NCI-H748 treated with DMSO at 0.1 percent for 48 hours (cell line): ENCODE results near the gene MAPK8IP1.

Experiments
- DNase-seq: peaks from one replicate; lab custom pipeline; 2025; lab: John Stamatoyannopoulos, UW

Gene MAPK8IP1

GRCh38 chr11:45860348-45860747, 25.1 kb upstream of the MAPK8IP1 start:
- DNase-seq = no peak

GRCh38 chr11:45860764-45861510, 24.5 kb upstream of the MAPK8IP1 start:
- DNase-seq = no peak

DNA sequence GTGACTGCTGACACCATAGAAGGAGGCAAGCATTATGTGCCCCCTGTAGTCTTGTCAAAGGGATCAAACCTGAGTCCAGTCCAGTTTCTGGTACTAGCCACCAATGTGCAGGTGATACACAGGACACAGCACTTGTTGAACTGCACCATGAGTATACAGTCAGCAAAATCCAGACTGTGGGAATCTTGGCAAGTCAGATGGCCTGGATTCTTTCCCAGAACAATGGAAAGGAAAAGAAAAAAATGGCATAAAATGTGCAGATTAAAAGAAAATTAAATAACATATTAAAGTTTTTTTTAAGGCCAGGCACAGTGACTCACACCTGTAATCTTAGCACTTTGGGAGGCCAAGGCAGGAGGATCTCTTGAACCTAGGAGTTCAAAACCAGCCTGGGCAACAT, 21.4 kb upstream of the MAPK8IP1 start:
- DNase-seq = no peak

- no peak for DNase-seq
These were observed 15.9 kb upstream of the MAPK8IP1 start for GRCh38 chr11:45869551-45869950.

DNA sequence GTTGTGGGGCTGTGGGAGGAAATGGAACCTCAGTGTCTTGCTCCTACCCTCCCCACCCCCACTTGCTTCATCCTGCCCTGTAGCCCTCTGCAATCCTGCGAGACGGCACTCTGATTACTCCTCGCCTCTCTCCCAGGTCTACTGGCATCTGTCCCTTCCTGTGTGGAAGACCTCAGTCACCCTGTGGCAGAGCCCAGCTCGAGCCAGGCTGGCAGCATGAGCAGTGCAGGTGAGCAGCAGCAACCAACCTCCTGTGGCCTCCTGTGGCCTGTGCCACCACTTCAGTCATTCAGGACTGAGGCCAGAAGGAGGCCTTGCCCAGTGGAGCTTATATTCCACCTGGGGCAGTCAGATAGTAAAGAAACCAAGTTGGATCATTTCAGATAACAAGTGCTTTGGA, 14.7 kb upstream of the MAPK8IP1 start:
- DNase-seq = no peak

DNA sequence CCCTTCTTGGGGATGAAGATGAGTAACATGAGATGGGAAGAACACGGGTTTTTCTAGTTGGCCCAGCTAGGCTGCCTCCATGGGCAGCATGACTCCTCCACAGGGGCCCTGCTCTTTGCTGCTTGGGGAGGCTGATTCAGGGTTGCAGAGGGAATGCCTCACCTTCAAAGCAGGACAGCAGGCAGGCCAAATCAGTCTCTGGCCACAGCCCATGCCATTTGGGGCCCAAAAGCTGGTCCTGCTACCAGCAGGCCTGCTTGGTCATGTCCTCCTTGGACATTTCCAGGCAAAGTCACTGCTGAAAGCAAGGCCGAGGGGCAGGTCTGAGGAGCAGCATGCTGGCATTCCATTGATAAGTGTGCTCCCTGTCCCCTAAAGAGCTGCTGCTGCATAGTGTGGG, 13.8 kb upstream of the MAPK8IP1 start:
- no peak for DNase-seq

DNA sequence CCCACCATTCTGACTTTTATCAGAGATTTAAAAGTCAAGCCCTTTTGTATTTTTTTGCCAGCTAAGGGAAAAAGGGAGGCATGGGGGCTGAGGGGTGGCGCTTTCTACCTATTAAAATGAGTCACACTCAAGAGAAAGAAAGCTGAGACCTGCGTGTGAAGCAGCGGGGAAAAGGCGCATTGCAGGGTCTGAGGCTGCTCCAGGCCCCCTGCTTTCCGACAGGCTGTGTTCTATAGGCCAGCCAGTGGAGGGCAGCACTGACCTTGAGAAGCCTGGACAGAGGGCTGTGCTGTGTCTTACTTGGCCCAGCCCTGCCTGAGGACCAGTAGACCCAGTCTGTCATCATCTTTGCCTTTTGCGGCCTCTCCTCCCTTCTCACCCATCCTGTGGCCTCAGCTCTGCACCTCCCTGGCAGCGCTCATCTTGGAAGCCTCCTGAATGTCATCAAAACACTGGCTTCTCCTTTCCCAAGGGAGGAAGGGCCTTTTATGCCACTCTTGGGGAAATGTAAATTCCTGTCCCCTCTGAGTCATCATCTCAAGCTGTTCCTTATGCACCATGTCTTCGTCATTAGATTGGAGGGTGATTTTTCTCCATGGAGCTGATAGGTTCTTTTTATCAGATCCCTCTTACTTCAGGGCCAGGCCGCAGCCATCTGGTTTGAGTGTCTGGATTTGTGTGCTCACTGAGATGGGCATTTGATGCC, 12.6 kb upstream of the MAPK8IP1 start:
- peak; percentile 47 for DNase-seq

DNA sequence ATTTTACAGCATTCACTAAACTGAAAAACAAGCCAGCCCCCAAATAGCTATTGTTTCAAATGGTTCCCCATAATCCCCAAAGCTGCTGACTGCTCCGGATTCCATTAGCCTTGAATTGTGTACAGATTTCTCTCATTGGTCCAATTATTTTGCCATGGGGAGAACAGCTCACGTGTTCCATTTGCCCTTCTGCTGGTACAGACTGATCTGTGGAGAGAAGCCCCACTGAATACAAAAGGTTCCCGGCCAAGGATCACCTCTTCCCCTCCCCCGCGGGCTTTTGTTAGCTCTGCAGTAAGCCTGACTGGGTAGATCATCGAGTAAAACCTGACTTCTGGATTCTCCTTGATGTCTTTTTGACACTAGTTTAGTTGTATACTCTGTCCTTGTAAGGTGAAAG, 9.1 kb upstream of the MAPK8IP1 start:
- DNase-seq = no peak

DNA sequence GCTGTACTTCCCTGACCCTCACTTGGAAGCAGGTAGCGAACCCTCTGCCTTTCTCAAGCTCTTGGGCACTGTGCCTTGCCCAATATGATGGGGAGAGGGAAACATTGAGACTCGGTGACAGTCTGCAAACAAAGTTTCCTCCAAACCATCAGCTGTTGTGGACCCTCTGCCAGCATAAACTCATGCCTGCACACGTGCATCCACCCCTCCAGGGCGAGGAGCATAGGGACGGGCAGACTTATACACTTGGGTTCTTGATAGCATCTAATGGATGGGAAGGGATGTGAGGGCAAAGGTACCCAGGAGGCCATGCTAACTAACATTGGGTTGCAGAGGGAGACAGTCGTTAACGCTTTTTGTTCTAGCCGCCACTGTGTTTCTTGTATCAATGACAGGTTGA, 8.2 kb upstream of the MAPK8IP1 start:
- DNase-seq = no peak

DNA sequence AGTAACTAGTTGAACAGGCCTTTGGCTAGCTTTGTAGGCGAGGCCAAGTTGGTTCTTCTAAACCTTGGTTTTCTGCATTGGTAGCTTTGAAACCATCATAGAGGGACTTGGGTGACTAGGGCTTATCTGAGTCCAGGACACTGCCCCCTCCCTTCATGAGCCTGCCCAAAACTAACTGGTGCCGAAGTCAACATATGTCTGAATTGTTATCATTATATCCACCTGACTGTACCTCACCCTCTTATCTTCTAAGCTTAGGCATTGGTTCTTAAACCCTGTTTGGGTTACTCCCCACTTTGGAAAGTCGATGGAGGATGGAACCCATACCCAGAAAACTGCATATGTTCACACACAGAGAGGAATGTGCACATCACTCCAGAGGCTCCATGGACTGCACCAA, 7.6 kb upstream of the MAPK8IP1 start:
- DNase-seq = no peak

- DNase-seq = no peak
These were observed 5.4 kb upstream of the MAPK8IP1 start for GRCh38 chr11:45879803-45880686.

- no peak for DNase-seq
These were observed 4.5 kb upstream of the MAPK8IP1 start for GRCh38 chr11:45880772-45881570.

- no peak for DNase-seq
These were observed 3.6 kb upstream of the MAPK8IP1 start for GRCh38 chr11:45881708-45882368.

- DNase-seq = no peak
These were observed 760 bp upstream of the MAPK8IP1 start for GRCh38 chr11:45884596-45885185.

GRCh38 chr11:45885921-45886721, 670 bp downstream of the MAPK8IP1 start:
- peak; percentile 13 for DNase-seq

GRCh38 chr11:45886816-45887520, 1.5 kb downstream of the MAPK8IP1 start:
- no peak for DNase-seq

DNA sequence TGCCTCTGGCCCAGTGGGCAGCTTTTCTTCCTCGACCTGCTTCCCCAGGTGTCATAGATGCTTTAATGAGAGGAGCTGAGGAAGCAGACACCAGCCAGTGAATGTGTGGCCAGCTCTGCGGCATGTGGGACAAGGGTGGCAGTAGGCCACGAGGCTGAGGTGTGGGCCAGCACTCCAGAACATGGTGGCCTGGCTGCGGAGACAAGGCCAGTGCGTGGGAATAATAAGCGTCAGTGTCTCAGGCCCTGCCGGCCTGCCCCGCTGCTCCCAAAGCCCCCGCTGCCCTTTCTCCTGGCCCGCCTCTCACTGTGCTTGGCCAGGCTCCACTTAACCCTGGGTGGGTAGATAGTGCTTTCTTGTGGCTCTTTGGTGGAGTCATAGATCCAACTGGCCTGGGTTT, 2.1 kb downstream of the MAPK8IP1 start:
- DNase-seq = no peak

DNA sequence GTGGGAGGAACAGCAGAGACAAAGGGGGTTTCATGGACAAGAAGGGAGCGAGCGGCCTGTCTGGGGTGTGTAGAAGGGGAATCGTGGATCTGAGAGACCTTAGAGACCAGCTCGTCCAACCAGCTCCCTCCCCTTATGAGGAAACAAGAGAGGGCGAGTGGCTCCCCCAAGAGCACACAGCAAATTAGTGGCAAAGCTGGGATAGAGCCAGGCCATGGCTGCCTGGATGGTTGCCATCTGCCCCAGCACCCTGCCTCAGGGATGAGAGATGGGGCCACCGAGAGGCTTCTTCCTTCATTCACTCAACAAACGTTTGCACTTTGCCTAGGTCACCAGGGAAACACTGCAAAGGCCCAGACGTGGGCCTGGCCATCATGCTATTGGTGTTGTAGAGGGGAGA, 4.1 kb downstream of the MAPK8IP1 start:
- DNase-seq = no peak

DNA sequence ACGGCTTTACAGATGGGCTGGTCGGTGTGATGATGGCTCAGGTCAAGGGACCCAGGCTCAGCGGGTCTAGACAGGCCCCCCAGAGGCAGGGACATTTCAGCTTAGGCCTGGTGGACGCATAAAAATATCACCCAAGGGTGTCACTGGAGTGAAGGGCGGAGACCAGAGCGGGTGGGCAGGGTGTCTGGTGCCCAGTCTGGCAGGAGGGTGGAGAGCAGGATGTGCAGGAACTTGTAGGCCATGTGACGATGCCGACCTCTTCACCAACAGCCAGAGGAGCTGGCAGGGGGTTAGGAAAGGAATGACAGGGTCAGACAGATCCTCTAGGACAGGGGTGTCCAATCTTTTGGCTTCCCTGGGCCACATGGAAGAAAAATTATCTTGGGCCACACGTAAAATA, 4.5 kb downstream of the MAPK8IP1 start:
- no peak for DNase-seq
